Stimulated activated CD4-positive, alpha-beta T cell treated with anti-CD3 and anti-CD28 coated beads, Interleukin-4, amount 100 ng/mL, for 1 hour (primary cell): ENCODE measurements around the gene ASIC4.
A peak's percentile ranks its signal among the peaks of the same experiment; 100 is the strongest.

Experiments used
- DNase-seq: peaks from one replicate; pipeline ENCODE4 v3.0.0-alpha.2; 2020

ASIC4 gene

DNA sequence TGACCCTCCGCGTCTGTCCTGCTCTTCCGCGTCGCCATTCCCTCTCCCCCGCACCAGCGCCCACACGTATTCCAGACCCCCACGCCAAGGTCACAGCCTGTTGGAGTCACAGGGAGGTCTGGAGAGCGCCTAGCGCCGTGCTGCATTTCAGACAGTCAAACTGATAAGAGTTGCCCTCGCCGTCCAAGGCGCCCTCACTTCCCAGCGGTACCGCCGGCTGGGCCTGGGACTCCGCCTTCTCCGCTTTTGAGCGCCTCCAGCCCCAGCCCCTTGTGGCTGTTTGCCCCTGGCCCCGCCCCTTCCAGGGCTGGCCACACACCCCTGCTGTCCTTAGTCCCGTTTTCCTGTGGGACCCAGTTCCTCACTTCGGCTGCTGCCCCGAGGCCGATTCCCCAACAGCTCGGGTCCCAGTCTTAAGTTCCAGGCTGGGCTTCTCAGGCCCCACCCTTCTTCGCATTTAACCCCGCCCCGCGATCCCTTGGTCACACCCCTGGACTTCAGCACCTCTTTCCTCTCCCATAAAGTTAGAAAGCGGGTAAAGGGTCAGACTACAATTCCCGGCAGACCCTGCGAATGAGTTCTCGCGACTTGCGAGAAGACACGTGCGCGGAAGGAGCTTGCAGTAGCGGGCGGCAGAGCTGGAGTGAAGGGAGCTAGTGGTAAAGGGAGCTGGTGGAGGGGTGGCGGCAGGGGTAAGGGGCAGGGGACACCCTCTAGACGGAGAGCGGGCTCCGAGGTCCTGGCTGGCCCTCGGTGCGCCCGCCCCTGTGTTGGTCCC, 15.8 kb upstream of the ASIC4 start, which contains the start of gene GMPPA:
Gene GMPPA, plus strand, starts transcription at position 612 of the 778 bp plus-strand sequence. CDS start 1,085 bp downstream, outside the sequence.
- peak; percentile 89 for DNase-seq

DNA sequence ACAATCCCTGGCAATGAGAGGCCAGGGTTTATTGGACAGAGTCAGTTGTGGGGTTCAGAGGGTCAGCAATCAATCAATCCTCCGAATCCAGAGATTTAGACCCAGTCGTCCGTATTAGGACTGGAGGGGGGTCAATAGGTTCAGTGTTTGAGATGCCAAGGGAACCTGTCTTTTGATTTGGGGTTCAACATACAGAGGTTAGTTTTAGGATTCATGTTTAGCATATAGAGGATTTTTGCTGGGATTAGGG, 15.3 kb upstream of the ASIC4 start:
- no peak for DNase-seq

DNA sequence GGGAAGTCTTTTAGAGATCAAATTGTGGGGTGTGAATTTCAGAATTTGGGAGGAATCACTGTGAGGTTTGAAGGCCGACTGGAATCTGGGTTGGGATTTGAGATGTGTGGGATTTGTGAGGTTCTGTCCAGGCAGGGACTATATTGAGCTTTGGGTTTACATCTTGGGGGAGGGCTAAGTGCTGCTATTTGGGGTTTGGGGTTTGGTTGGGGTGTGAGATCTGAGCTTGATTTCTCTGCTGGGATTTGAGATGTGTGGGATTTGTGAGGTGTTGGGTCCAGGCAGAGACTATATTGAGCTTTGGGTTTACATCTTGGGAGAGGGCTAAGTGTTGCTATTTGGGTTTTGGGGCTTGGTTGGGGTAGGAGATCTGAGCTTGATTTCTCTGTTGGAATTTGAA, 14.7 kb upstream of the ASIC4 start:
- DNase-seq, result no peak

DNA sequence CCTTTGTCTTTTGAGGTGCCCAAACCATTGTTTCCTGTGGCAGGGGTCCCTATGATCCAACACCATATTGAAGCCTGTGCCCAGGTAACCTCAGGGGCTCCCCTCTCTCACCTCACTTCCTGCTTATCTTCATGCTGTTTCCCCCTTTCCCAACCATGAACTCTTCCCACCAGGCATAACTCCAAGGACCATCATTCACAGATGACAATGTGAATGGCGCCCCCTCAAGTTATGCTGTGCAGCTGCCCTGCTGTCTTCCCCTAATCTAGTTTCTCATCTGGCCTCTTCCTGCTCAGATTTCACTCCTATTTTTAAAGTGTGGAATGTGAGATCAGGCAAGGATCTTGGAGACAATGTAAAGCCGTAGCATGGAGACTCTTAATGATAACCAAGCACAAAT, 14.1 kb upstream of the ASIC4 start:
- no peak for DNase-seq

DNA sequence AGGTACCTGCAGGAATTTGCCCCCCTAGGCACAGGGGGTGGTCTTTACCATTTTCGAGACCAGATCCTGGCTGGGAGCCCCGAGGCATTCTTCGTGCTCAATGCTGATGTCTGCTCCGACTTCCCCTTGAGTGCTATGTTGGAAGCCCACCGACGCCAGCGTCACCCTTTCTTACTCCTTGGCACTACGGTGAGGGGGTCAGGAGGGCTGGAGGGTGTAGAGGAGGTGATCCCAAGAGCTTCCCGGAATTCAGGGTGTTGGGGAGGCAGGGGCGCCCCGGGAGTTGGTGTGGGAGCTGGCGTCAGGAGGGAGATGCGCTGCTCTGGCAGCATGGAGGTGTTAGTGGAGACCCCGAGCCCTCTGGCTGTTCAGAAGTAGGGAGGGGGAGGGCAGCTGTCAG, 12.4 kb upstream of the ASIC4 start:
- DNase-seq, result no peak

DNA sequence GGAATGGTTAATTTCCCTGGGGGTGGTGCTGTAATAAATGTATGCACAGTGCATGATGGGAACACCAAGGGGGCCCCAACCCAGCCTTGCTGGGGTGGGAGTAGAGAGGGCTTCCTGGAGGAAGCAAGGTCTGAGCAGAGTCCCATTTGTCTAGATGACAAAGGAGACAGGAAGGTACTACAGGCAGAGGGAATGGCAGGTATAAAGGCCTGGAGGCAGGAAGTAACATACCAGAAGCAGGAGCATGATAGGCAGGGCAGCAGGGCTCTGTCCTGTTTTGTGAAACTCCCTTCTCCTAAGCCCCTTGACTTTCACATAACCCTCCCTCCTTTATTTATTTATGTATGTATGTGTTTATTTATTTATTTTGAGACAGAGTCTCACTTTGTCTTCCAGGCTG, 11.7 kb upstream of the ASIC4 start:
- no peak for DNase-seq

DNA sequence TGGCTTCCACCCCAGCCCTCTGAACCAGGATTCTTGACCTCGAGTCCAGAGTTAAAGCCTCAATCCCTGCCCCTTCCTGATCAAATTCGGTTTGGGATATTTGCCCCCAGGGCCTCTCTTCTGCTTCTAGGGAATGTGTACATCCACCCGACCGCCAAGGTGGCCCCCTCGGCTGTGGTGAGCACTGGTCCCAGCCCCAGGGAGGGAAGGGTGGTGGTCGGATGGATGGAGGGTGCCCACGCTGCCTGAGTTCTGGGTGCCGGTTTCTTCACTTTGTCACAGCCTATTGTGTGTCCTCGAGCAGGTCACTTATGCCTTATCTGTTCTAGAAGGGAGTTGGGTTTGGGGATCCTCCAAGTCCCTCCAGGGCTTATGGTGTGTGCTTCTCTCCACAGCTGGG, 8.7 kb upstream of the ASIC4 start:
- no peak for DNase-seq

DNA sequence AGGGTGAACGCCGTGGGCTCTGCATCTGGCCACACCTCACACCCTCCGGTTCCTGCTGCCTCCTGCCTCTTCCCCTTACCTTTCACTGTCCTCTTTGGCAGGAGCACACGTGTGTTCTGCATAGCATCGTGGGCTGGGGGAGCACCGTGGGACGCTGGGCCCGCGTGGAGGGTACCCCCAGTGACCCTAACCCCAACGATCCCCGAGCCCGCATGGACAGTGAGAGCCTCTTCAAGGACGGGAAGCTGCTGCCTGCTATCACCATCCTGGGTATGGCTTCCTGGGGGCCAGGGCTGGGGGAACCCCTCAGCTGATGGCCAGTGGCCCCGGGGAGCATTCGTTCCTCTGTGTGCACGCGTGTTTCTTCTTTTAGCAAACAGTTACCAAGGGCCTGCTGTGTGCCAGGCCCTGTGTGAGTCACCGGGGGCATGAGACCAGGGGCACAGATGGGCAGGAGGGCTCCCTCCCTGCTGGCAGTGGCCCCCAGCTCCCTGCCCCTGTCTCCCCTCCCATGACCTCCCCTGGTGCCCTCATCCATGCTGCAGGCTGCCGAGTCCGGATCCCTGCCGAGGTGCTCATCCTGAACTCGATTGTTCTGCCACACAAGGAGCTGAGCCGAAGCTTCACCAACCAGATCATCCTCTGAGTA, 8.0 kb upstream of the ASIC4 start:
- DNase-seq, result no peak

DNA sequence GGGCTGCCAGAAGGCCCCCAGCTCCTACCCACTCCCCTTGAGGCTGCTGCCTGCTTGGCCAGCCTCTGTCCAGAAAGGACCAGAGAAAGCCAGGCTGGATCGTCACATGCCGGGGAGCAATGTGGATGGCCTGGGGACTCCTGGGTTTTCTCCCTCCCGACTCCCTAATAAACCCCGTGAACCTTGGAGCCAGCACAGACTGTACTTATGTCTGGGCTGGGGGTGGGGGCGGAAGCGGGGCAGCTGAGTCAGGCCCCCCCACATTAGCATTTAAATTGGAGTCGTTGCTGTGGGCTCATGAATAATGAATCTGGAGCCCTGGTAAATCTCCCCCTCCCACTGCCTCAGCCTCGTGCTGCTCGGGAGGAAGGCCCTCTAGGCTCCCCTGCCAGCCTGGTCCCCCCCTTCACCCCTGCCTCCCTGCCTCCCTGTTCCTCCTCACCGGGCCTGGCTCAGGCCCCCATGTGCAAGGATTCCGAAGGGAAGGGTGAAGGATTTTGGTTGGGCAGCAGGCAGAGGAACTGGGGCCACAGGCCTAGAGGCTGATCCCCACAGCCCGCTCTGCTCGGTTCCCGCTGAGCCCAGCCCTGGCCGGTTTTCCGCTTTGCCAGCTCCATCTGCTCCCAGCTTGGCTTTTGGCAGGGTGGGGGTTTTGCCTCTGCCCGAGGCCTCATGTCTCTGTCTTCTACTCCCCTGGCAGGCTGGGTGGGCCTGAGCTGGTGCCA, 7.3 kb upstream of the ASIC4 start:
- no peak for DNase-seq

DNA sequence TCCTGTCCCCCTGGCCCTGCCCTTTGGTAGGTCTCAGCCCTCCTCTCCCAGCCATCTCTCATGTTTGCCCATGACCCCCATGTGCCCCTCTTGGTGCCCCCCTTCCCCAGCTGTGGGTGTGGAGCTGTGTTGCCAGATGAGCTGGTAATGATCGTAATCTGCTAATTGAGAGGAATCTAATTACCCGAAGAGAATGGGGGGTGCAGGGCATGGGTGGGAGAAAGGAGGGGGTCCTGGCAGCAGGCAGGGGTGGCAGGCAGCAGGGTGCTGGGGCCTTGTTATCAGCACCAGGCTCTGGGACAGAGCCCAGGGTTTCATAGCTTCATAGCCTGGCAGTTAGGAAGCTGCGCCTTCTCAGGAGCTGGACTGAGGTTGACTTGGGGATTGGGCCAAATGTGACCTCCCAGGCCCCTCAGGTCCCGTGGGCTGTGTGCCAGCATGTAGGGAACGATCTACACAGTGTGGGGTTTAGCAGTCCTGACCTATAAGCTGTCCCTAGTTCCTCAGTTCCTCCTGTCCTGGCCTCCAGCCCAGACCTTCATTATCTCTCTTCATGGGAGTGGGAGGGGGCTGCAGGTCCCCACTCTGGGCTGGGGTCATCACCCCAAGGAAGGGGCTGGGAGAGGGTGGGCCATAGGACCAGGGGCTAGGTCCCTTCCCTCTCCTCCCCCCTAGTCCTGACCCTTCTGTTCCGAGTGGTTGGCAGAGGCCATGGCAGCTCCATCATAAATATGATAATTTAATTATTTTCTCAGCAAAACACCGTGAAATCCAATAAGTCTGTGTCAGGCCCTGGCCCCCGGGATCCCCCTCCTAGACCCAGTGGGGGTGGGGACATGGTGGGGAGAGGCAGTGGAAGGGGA, 6.5 kb upstream of the ASIC4 start:
- DNase-seq, result no peak

DNA sequence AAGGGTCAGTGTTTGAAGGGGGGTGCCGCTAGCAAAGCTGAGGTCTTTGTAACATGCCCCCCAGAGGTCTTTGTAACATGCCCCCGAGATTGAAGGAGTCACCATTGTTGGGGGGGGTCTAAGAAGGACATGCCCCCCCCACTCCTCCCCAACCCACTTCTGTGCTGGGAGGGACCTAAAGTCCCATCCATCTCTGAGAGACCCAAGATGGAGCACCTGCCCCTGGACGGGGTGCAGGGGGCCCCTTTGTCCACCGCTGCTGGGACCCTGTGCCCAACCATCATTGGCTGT, 5.9 kb upstream of the ASIC4 start:
- DNase-seq, result no peak

DNA sequence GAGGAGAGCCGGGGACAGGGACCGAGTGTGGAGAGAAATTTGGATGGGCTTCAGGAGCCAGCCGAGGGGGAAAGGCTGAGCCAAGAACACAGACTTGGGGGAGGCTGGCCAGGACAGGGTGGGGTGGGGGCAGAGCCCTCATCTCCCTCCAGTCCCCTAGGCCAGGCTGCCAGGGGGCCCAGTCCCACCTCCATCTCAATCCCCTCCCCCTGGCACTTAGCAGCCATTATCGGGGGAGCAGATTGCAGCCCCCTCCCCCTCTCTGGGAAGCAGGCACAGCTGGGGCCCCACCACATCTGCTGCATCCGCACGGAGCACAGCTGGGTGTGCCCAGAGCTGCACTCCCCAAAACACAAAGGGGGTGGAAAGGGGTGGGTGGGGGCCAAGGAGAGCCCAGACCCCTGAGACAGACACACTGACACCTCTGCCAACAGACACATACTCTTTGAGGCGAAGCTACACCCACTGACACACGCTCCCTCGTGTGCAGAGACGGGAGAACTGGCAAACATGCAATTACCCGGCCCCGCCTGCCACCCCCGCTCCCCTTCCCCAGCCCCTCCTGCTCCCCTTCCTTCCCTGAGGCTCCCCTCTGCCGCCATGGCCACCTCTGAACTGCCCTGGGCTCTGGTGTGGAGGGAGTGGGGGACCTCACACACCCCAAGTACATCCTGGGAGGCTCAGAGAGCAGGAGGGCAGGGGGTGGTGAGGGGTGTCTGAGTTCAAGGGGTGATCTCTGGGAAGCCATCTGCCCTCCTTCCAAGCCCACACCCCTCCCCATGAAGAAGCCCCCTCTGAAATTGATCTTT, 5.1 kb upstream of the ASIC4 start:
- DNase-seq, result no peak

DNA sequence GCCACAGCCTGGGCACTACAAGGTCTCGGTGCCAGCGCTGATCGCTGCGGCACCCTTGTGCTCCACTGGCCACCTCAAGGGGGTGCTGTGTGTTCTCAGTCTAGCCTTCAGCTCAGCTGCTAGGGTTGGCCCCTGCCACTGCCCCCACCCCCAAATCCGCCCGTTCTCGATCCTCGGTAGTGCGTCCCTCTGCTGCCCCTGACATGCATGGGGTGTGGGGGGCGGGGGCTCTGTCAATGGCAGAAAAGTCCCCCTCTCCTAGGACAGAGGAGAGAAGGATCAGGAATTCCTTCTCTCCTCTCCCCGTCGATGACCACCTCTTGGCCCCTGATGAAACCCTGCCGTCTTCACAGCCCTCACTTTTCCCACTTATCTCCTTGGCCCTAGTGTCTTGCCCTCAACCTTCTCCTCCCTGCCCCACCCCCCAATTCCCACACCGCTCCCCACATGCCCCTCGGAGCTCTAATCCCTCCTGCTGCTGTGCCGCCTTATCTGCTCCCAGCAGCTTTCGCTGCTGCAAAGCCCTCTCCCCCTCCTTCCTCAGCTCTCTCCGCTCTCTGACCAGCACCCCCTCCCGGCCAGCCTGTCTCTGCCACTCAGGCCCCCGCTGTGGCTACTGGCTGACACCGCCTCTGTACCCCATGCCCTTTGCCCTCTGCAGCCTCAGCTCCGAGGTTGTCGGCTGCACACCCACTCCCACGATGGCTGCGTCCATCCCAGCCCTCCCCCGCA, 4.3 kb upstream of the ASIC4 start:
- DNase-seq, result peak; percentile 57

DNA sequence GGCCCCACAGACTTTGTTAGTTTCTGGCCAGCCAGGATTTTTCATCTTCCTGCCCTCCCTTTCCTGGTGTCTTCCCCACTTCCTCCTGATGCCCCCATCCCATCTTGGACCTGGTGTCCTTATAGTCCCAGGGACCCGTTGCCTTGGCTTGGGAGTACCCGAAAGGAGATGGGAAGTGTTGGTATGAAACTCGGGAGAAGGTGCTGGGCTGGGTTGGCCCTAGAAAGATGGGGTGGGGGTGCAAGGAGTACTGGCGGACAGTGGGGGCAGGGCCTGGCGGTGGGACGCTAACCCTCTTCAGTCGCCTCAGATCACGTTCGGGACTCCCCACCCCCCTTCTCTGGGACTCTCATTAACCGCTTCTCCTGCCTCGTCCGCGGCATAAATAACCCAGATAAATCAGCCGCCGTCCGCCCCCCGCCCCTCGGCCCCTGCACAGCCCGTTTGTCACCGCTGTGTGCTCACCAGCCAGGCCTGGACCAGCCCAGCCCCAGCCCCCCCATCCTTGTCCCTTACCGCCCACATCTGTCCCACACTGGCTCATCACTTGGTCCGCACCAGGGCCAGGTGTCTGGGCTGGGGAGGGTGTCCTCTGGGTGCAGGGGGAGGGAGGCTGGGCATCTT, 3.7 kb upstream of the ASIC4 start:
- DNase-seq, result no peak

DNA sequence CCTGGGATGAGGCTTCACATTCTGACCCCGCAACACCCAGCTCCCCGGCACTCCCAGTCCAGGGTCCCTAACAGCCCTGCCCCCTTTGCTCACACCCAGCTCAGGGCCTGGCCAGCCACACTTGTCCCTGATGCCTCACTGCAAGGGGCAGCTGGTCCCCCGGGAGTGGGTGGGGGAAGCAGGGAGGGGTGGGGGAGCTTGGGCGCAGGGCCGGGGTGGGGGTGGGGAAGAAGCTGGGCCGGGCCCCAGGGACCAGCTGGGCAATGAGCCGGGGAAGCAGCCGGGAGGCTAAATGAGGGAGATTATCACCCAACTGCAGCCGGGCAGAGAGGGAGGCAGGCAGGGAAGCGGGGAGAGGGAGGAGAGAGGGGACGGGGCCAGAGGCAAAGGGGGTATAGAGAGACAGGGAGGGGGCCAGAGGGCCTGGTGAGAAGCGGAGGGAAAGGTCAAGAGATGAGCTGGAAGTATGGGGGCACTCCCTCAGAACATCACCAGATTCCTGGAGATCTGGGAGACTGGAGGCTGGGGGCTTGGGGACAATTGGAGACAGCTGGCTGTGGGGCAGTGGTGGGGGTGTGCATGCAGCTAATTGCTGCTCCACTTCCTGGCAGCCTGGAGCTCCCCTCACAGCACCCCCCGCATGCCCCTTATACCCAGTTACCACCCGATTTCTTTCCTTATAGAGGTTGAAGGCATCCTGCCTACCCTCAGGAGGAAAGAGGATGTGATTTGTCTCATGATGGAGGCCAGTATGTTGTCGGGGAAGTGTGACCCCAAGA, 2.5 kb upstream of the ASIC4 start:
- DNase-seq, result no peak

DNA sequence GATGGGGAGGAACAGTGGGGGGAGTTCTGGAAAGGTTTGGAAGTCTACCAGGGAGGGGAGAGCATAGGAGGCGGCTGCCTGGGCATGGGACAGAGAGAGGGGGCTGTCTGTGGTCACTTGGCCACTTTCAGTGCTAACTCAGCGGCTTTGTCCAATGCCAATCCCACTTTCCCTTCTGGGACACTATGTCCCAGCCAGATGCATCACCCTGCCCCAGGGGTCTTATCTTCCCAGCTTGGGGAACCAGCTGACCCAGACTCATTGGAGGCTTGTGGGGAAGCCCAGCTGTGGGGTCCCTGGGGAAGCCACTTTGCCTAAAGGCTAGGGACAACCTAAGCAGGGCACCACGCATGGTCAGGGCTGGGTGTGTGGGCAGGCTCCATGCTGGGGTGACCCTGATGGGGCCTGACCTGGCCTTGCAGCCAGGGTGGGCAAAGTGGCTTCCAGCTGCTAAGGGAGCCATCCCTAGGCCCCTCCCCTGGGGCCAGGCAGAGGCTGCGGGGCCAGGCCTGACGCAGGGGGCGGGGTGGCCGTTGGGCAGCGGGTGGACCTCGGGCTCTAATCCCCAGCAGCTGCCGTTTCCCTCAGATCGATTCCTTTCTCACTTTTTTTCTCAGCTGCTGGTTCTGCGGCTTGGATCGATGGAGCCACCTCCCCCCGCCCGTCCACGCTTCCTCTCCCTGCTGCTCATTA, 1.6 kb upstream of the ASIC4 start:
- no peak for DNase-seq

DNA sequence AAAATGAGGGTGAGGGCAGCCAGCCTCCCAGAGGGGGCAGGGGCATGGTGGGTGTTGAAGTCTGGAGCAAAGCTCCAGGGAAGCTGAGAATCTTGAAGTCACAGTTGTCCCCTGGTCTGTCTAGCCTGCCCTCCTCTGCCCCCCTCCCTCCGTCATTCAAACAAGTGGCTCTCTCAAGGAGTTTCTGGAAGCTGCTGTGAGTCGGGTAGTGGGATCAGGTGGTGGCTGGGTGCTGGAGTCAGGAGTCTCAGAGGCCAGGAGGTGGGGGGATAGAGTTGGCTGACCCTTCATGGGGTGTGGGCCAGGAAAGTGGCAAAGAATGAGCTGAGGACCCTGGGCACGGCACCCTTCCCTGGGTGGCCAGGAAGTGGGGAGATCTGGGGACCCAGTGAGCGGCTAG, 495 bp upstream of the ASIC4 start:
- no peak for DNase-seq

DNA sequence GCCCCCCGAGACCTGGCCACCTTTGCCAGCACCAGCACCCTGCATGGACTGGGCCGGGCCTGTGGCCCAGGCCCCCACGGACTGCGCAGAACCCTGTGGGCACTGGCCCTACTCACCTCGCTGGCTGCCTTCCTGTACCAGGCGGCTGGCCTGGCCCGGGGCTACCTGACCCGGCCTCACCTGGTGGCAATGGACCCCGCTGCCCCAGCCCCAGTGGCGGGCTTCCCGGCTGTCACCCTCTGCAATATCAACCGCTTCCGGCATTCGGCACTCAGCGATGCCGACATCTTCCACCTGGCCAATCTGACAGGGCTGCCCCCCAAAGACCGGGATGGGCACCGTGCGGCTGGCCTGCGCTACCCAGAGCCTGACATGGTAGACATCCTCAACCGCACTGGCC, 554 bp downstream of the ASIC4 start:
- DNase-seq, result no peak

DNA sequence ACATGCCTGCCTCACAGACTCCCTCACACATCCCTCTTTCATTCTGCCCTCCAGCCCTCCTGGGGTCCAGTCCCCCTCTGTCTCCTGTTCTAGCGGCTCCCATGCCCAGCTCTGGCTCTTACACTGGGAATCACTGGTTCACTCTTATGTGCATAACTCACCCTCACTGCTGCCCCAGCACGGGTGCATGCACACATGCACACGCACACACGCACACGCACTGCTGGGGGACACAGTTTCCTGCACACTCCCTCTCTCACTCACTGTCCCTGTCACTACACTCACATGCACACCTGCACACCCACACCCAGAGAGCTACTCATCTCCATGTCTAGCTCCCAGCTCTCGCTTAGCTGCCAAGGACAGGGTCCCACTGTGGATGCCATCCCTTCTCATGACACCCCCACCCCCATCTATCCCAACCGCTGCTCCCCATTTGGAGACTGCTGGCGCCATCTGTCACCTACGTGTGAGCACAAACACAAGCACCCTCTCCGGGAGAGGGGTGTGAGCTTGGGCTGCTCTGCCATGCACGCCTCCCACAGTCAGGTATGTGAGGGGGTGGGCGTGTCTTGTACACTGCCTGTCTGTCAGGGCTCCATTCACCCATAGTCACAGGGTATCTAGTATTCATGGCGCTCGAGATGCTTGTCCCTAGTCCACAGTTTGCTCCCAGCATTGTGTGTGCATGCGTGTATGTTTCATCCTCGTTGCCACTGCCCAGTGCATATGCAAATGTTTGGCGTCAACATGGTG, 1.8 kb downstream of the ASIC4 start:
- DNase-seq, result no peak
